Testis (tissue), 3 donors: ENCODE results near the gene IARS2. TPM values are rescaled to one million over a fixed set of nuclear protein-coding genes. Genes with fewer than 3 reads are reported as not detected.

Experiments
- DNase-seq: peaks from one replicate; pipeline ENCODE4 v3.0.0-alpha.2; 2019
- H3K27ac ChIP-seq, 2 donors: fragments of 200-600 bp; sonication (generic); one replicate each; pipeline ENCODE4 v1.5.1; 2019
- H3K27me3 ChIP-seq: fragments of 200-600 bp; sonication (generic); one replicate; pipeline ENCODE4 v1.5.1; 2019
- H3K36me3 ChIP-seq: fragments of 200-600 bp; sonication (generic); one replicate; pipeline ENCODE4 v1.5.1; 2017; ENCODE audit warnings: low read depth; ENCODE audit errors: missing control alignments
- H3K4me1 ChIP-seq: fragments of 200-600 bp; sonication (generic); one replicate; pipeline ENCODE4 v1.5.1; 2019
- H3K4me3 ChIP-seq, 2 donors: fragments of 200-600 bp; sonication (generic); one replicate each; pipeline ENCODE4 v1.5.1; 2017 to 2019
- H3K9me3 ChIP-seq: fragments of 200-600 bp; sonication (generic); one replicate; pipeline ENCODE4 v1.5.1; 2017
- CTCF ChIP-seq, 3 experiments: fragments of 450-650 bp in 2 of 3; fragments of 200-600 bp in 1 of 3; sonication (generic) in 1 of 3; IDR thresholded peaks; one replicate each; pipeline ENCODE4 v1.5.1; 2016 to 2019; ENCODE audit warnings: antibody characterized with exemption in 3 of 3, mild to moderate bottlenecking in 2 of 3, moderate library complexity in 1 of 3
- POLR2A ChIP-seq: fragments of 450-650 bp; IDR thresholded peaks from one replicate; pipeline ENCODE4 v1.6.1; 2017; ENCODE audit warnings: antibody characterized with exemption, mild to moderate bottlenecking, moderate library complexity
- WGBS, 2 donors: methylation state at CpG; one replicate each; pipeline ENCODE4 v1.1.5; 2018; 5-methylcytosine and 5-hydroxymethylcytosine counted together
- intact Hi-C: fragments of 100-400 bp; cut with DNase I; formaldehyde crosslinking; loops from one replicate; pipeline ENCODE4 v1.15.1; 2023; ENCODE audit warnings: low total_unique reads
- polyA plus RNA-seq: library from polyadenylated mRNA; stranded (reverse); fragments of 350-450 nt; fragmentation: Illumina TruSeq; extraction: RNeasy Lipid Tissue Mini Kit (QIAGEN cat#74804); gene quantifications from one replicate; pipeline ENCODE4 v1.2.3, GENCODE V29; 2014; ENCODE audit warnings: low read depth, low replicate concordance; ENCODE audit not compliant: insufficient read depth
- total RNA-seq, 2 donors: library from RNA; depleted of rRNA; stranded (reverse); fragments of >200 nt; gene quantifications; one replicate each; pipeline ENCODE4 v1.2.3, GENCODE V29; 2016

Gene IARS2
- total and polyA plus RNA-seq, 3 donors from 2014 or later = 57.6 to 62.9 (median 62.0) TPM

GRCh38 chr1:220170836-220171526, 77.0 kb downstream of the IARS2 start:
- 88 to 97% methylated on average over 1 of the region's 1 CpG for WGBS, 2 donors
- Histone ChIP-seq H3K4me3 (no peak overlapping the region), H3K36me3 (no peaks in the 10 kb centered on the region), H3K27me3 (no peaks in the 10 kb centered on the region), H3K27ac (no peak overlapping the region), H3K9me3 (no peaks in the 10 kb centered on the region), H3K4me1 (no peaks in the 10 kb centered on the region)
- DNase-seq = no peak
- intact Hi-C loops = no loop called here
- TF ChIP-seq CTCF (IDR thresholded peaks at IDR 0.05) = no peak
- no peak for TF ChIP-seq POLR2A

GRCh38 chr1:220176540-220176939, 82.6 kb downstream of the IARS2 start:
- 100% methylated on average over 1 of the region's 1 CpG; no CpG with 5 or more reads in 1 of the 2 donors for WGBS, 2 donors
- H3K27me3 ChIP-seq = no peaks in the 10 kb centered on the region
- no peak overlapping the region for H3K27ac ChIP-seq
- no peaks in the 10 kb centered on the region for H3K9me3 ChIP-seq
- DNase-seq = no peak
- H3K4me1 ChIP-seq = no peaks in the 10 kb centered on the region
- intact Hi-C loops = no loop called here
- H3K4me3 ChIP-seq = no peak overlapping the region
- TF ChIP-seq CTCF (IDR thresholded peaks at IDR 0.05) = no peak
- TF ChIP-seq POLR2A = no peak
- H3K36me3 ChIP-seq = no peaks in the 10 kb centered on the region

- Histone ChIP-seq H3K9me3 (no peaks in the 10 kb centered on the region), H3K4me3 (no peak overlapping the region), H3K27me3 (no peaks in the 10 kb centered on the region), H3K36me3 (no peaks in the 10 kb centered on the region), H3K27ac (no peak overlapping the region), H3K4me1 (no peaks in the 10 kb centered on the region)
- no peak for TF ChIP-seq POLR2A
- no peak for TF ChIP-seq CTCF (IDR thresholded peaks at IDR 0.05)
- 82 to 86% methylated on average over 1 of the region's 1 CpG for WGBS, 2 donors
- no peak for DNase-seq
- intact Hi-C loops = no loop called here
Observed at GRCh38 chr1:220182111-220182510, 88.2 kb downstream of the IARS2 start.

GRCh38 chr1:220182656-220183055, 88.7 kb downstream of the IARS2 start:
- H3K9me3 ChIP-seq = no peaks in the 10 kb centered on the region
- 47 to 54% methylated on average over 2 of the region's 2 CpGs for WGBS, 2 donors
- no peak for TF ChIP-seq CTCF (IDR thresholded peaks at IDR 0.05)
- no peak for DNase-seq
- H3K27ac ChIP-seq = no peak overlapping the region
- intact Hi-C loops = no loop called here
- no peaks in the 10 kb centered on the region for H3K27me3 ChIP-seq
- no peaks in the 10 kb centered on the region for H3K4me1 ChIP-seq
- no peaks in the 10 kb centered on the region for H3K36me3 ChIP-seq
- no peak overlapping the region for H3K4me3 ChIP-seq

- WGBS, 2 donors = 89 to 92% methylated on average over 1 of the region's 1 CpG
Observed at GRCh38 chr1:220184506-220184905, 90.6 kb downstream of the IARS2 start.

More at GRCh38 chr1:220184506-220184905, 90.6 kb downstream of the IARS2 start:
- Histone ChIP-seq H3K27ac (no peak overlapping the region), H3K9me3 (no peaks in the 10 kb centered on the region), H3K4me3 (no peak overlapping the region), H3K36me3 (no peaks in the 10 kb centered on the region), H3K27me3 (no peaks in the 10 kb centered on the region), H3K4me1 (no peaks in the 10 kb centered on the region)
- TF ChIP-seq POLR2A = no peak
- no peak for TF ChIP-seq CTCF (IDR thresholded peaks at IDR 0.05)
- DNase-seq = no peak
- intact Hi-C loops = no loop called here
